Osteoblast (primary cell): ENCODE results near the gene TENM4. TPM values are rescaled to one million over a fixed set of nuclear protein-coding genes. Genes with fewer than 3 reads are reported as not detected.

Experiments used
- DNase-seq: peaks from one replicate; pipeline ENCODE4 v3.0.0; 2011; ENCODE audit warnings: low spot score, mixed read lengths; ENCODE audit not compliant: insufficient read length; ENCODE audit errors: missing footprints
- H2AFZ ChIP-seq: 2 replicates; pipeline ENCODE4 v1.6.0; 2011; ENCODE audit warnings: mild to moderate bottlenecking, low read length
- H3K27ac ChIP-seq: 2 replicates; pipeline ENCODE4 v1.5.1; 2011; ENCODE audit warnings: mild to moderate bottlenecking, low read depth, low read length, moderate library complexity
- H3K27me3 ChIP-seq: 2 replicates; pipeline ENCODE4 v1.6.0; 2012; ENCODE audit warnings: mild to moderate bottlenecking, control low read depth, inconsistent platforms, low read length, moderate library complexity; ENCODE audit not compliant: insufficient read depth
- H3K36me3 ChIP-seq: 2 replicates; pipeline ENCODE4 v1.5.1; 2011; ENCODE audit warnings: mild to moderate bottlenecking, low read length, control low read depth, moderate library complexity; ENCODE audit not compliant: insufficient read depth
- H3K4me1 ChIP-seq: 2 replicates; pipeline ENCODE4 v1.5.1; 2011; ENCODE audit warnings: mild to moderate bottlenecking, low read length, control low read depth, moderate library complexity; ENCODE audit not compliant: insufficient read depth
- H3K4me2 ChIP-seq: 2 replicates; pipeline ENCODE4 v1.6.0; 2011; ENCODE audit warnings: mild to moderate bottlenecking, low read length; ENCODE audit not compliant: insufficient read depth
- H3K4me3 ChIP-seq: fragments of 200-600 bp; sonication (generic); 3 replicates; pipeline ENCODE4 v1.5.1; 2012; ENCODE audit warnings: mild to moderate bottlenecking, low read length, inconsistent platforms; ENCODE audit not compliant: insufficient read depth
- H3K79me2 ChIP-seq: 2 replicates; pipeline ENCODE4 v1.6.0; 2012; ENCODE audit warnings: mild to moderate bottlenecking, low read length, control low read depth, inconsistent platforms; ENCODE audit not compliant: insufficient read depth
- H3K9me3 ChIP-seq: 2 replicates; pipeline ENCODE4 v1.5.1; 2011; ENCODE audit warnings: low read depth, low read length, control low read depth
- H4K20me1 ChIP-seq: 2 replicates; pipeline ENCODE4 v1.6.0; 2012; ENCODE audit warnings: mild to moderate bottlenecking, low read length, control low read depth; ENCODE audit not compliant: insufficient read depth
- CTCF ChIP-seq: IDR thresholded peaks from 2 replicates; pipeline ENCODE4 v1.5.1; 2011; ENCODE audit warnings: mild to moderate bottlenecking, low read depth, low read length, moderate library complexity; ENCODE audit errors: extremely low read depth
- total RNA-seq: library from RNA; depleted of rRNA; stranded (reverse); fragments of >200 nt; gene quantifications from 2 replicates; pipeline ENCODE4 v1.2.3, GENCODE V29; 2012

TENM4 gene
- total RNA-seq, 1 donor: 63.3 TPM

- Histone ChIP-seq H3K9me3 (no peaks in the 10 kb centered on the region), H3K4me2 (no peak overlapping the region), H3K36me3 (no peaks in the 10 kb centered on the region), H4K20me1 (no peaks in the 10 kb centered on the region), H3K27me3 (no peaks in the 10 kb centered on the region), H3K79me2 (no peaks in the 10 kb centered on the region), H3K4me1 (peaks cover 15% of the 10 kb centered on the region), H2AFZ (no peak overlapping the region), H3K4me3 (no peak overlapping the region), H3K27ac (no peak overlapping the region)
- TF ChIP-seq CTCF: no peak
- DNase-seq: no peak
These were observed 413.9 kb downstream of the TENM4 start for GRCh38 chr11:79026803-79027445.

- H3K79me2 ChIP-seq: no peaks in the 10 kb centered on the region
These were observed 415.2 kb downstream of the TENM4 start for GRCh38 chr11:79025622-79026021.

GRCh38 chr11:79025097-79025496, 415.7 kb downstream of the TENM4 start:
- H3K4me1 ChIP-seq: peaks cover 15% of the 10 kb centered on the region
- H2AFZ ChIP-seq: no peak overlapping the region
- H3K79me2 ChIP-seq: no peaks in the 10 kb centered on the region
- H3K4me2 ChIP-seq: no peak overlapping the region
- no peaks in the 10 kb centered on the region for H4K20me1 ChIP-seq
- H3K27me3 ChIP-seq: no peaks in the 10 kb centered on the region
- TF ChIP-seq CTCF: no peak
- no peak for DNase-seq
- no peak overlapping the region for H3K27ac ChIP-seq
- no peaks in the 10 kb centered on the region for H3K36me3 ChIP-seq
- H3K9me3 ChIP-seq: no peaks in the 10 kb centered on the region
- no peak overlapping the region for H3K4me3 ChIP-seq

More at GRCh38 chr11:79025622-79026021, 415.2 kb downstream of the TENM4 start:
- Histone ChIP-seq H3K9me3 (no peaks in the 10 kb centered on the region), H3K27me3 (no peaks in the 10 kb centered on the region), H3K4me1 (peaks cover 15% of the 10 kb centered on the region), H3K4me2 (no peak overlapping the region), H4K20me1 (no peaks in the 10 kb centered on the region), H2AFZ (no peak overlapping the region), H3K27ac (no peak overlapping the region), H3K36me3 (no peaks in the 10 kb centered on the region), H3K4me3 (no peak overlapping the region)
- no peak for DNase-seq
- no peak for TF ChIP-seq CTCF

GRCh38 chr11:79022265-79022664, 418.6 kb downstream of the TENM4 start:
- Histone ChIP-seq H3K36me3 (no peaks in the 10 kb centered on the region), H3K4me1 (peaks cover 31% of the 10 kb centered on the region)
- no peak for TF ChIP-seq CTCF

More at GRCh38 chr11:79022265-79022664, 418.6 kb downstream of the TENM4 start:
- no peak overlapping the region for H2AFZ ChIP-seq
- H3K4me2 ChIP-seq: no peak overlapping the region
- H3K27ac ChIP-seq: no peak overlapping the region
- DNase-seq: no peak
- no peak overlapping the region for H3K4me3 ChIP-seq
- H3K79me2 ChIP-seq: no peaks in the 10 kb centered on the region
- H3K9me3 ChIP-seq: no peaks in the 10 kb centered on the region
- H3K27me3 ChIP-seq: no peaks in the 10 kb centered on the region
- no peaks in the 10 kb centered on the region for H4K20me1 ChIP-seq
